ENCODE results near the gene TSC22D1.

Gene TSC22D1

DNA sequence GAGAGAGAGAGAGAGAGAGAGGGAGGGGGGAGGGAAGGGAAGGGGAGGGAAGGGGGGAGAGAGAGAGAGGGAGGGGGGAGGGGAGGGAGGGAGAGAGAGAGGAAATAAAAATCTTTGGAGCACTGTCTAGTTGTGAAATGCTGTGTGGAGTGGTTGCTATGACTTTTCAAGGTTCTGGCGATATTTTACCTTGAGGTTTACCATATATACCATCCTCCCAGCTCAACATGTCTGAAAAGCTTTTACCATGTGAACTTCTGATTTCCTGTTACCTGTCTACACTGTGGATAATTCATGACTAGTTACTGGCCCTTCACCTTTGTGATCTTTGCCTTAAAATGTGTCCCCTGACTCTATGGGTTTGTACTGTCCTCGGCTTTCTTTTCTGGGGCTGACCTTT is 164.3 kb downstream of the TSC22D1 start:
- TF ChIP-seq PKNOX1 (IDR thresholded peaks at IDR 0.05): no peak
- ChIA-PET CTCF (no interaction called here), POLR2A (no interaction called here)
- no peak for DNase-seq (ENCODE audit: extremely low spot score)

- ChIA-PET POLR2A (no interaction called here), CTCF (no interaction called here)
- TF ChIP-seq ARNT (IDR thresholded peaks at IDR 0.05): no peak
- TF ChIP-seq PKNOX1 (IDR thresholded peaks at IDR 0.05): no peak
- no peak for TF ChIP-seq CTBP1 (IDR thresholded peaks at IDR 0.05; ENCODE audit: borderline replicate concordance)
- TF ChIP-seq ZNF384 (IDR thresholded peaks at IDR 0.05): no peak
- TF ChIP-seq LEF1 (IDR thresholded peaks at IDR 0.05; ENCODE audit: borderline replicate concordance): no peak
- TF ChIP-seq TARDBP (IDR thresholded peaks at IDR 0.05): no peak
- no peak for TF ChIP-seq HDGF (IDR thresholded peaks at IDR 0.05; ENCODE audit: borderline replicate concordance)
- TF ChIP-seq FOXA1 (IDR thresholded peaks at IDR 0.05): no peak
- no peak for TF ChIP-seq SUZ12 (IDR thresholded peaks at IDR 0.05)
- TF ChIP-seq FOXK2 (IDR thresholded peaks at IDR 0.05): no peak
- no peak for TF ChIP-seq FOXM1 (IDR thresholded peaks at IDR 0.05; ENCODE audit: borderline replicate concordance)
- no peak for TF ChIP-seq NFRKB (IDR thresholded peaks at IDR 0.05)
- no peak for TF ChIP-seq SP1 (IDR thresholded peaks at IDR 0.05)
- TF ChIP-seq BHLHE40 (IDR thresholded peaks at IDR 0.05; ENCODE audit: borderline replicate concordance): no peak
- no peak for TF ChIP-seq L3MBTL2 (conservative IDR thresholded peaks at IDR 0.05)
- TF ChIP-seq ELF4 (IDR thresholded peaks at IDR 0.05): no peak
- no peak for DNase-seq (ENCODE audit: extremely low spot score)
These were observed 165.7 kb downstream of the TSC22D1 start for GRCh38 chr13:44410328-44410859.

DNA sequence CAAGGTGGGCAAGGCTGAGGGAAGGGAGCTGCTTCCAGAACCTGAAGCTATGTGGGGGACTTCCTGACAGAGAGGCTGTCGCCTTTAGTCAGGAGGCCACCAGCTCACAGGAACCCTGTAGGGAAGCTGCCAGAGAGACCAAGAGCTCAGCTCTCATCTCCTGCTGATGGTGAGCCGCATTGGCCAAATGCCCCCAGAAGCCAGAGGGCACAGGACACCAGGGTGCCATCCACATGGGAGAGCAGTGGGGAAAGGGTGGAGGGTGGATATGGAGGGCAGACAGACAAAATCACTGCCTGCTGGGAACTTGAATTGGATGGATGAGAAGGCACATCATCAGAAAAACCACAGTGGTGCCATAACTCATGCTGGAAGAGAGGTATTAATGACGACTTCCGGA is 166.5 kb downstream of the TSC22D1 start:
- ChIA-PET CTCF (no interaction called here), POLR2A (interaction anchor here (1.3 kb wide), 1 partner anchor 27 kb away, joined by 6 read pairs; no protein-coding TSS in a partner anchor)
- no peak for TF ChIP-seq NFRKB (IDR thresholded peaks at IDR 0.05)
- TF ChIP-seq L3MBTL2 (conservative IDR thresholded peaks at IDR 0.05): no peak
- TF ChIP-seq BHLHE40 (IDR thresholded peaks at IDR 0.05; ENCODE audit: borderline replicate concordance): no peak
- TF ChIP-seq TARDBP (IDR thresholded peaks at IDR 0.05): no peak
- TF ChIP-seq PKNOX1 (IDR thresholded peaks at IDR 0.05): no peak
- no peak for TF ChIP-seq SP1 (IDR thresholded peaks at IDR 0.05)
- TF ChIP-seq CTBP1 (IDR thresholded peaks at IDR 0.05; ENCODE audit: borderline replicate concordance): no peak
- no peak for TF ChIP-seq SUZ12 (IDR thresholded peaks at IDR 0.05)
- no peak for TF ChIP-seq ARNT (IDR thresholded peaks at IDR 0.05)
- TF ChIP-seq ZNF384 (IDR thresholded peaks at IDR 0.05): no peak
- no peak for TF ChIP-seq FOXM1 (IDR thresholded peaks at IDR 0.05; ENCODE audit: borderline replicate concordance)
- no peak for TF ChIP-seq FOXK2 (IDR thresholded peaks at IDR 0.05)
- no peak for TF ChIP-seq ELF4 (IDR thresholded peaks at IDR 0.05)
- TF ChIP-seq LEF1 (IDR thresholded peaks at IDR 0.05; ENCODE audit: borderline replicate concordance): no peak
- TF ChIP-seq FOXA1 (IDR thresholded peaks at IDR 0.05): no peak
- no peak for TF ChIP-seq HDGF (IDR thresholded peaks at IDR 0.05; ENCODE audit: borderline replicate concordance)
- no peak for DNase-seq (ENCODE audit: extremely low spot score)

DNA sequence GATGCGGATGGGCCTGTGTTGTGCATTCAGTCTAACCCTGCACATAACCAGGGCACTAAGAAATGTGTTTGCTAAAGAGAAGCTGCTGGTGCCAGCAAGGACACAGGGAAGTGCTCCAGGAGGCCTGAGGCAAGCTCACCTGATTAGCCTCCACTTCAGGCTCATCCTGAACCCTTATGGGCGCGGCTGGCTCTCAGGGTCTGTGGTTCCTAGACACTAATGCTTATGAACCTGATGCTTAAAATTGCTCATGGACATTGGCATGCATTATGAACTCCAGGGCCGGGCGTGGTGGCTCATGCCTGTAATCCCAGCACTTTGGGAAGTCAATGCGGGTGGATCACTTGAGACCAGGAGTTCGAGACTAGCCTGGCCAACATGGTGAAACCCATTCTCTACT is 168.2 kb downstream of the TSC22D1 start:
- TF ChIP-seq SUZ12 (IDR thresholded peaks at IDR 0.05): no peak
- TF ChIP-seq ARNT (IDR thresholded peaks at IDR 0.05): no peak
- no peak for TF ChIP-seq PKNOX1 (IDR thresholded peaks at IDR 0.05)
- TF ChIP-seq ELF4 (IDR thresholded peaks at IDR 0.05): no peak
- TF ChIP-seq FOXK2 (IDR thresholded peaks at IDR 0.05): no peak
- no peak for TF ChIP-seq HDGF (IDR thresholded peaks at IDR 0.05; ENCODE audit: borderline replicate concordance)
- TF ChIP-seq FOXM1 (IDR thresholded peaks at IDR 0.05; ENCODE audit: borderline replicate concordance): no peak
- POLR2A ChIA-PET: no interaction called here
- CTCF ChIA-PET: no interaction called here
- no peak for DNase-seq (ENCODE audit: extremely low spot score)

DNA sequence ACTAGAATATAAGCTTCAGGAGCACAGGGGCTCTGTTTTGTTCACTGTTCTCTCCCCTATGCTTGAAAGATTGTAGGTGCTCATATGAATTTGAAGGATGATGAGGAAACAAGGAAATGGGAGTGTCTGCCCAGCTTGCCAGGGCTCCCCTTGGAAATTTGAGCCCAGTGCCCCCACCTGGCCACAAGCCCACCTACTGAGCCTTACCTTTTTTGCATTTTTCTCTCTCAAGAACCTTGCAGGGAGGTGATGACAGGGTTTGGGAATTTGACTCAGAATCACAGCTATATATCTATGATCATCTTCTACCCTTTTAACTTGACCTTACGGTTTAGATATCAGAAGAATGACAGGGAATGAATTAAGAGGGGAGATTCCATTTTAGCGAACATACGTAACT is 168.8 kb downstream of the TSC22D1 start:
- CTCF ChIA-PET: no interaction called here
- POLR2A ChIA-PET: no interaction called here
- DNase-seq (ENCODE audit: extremely low spot score): no peak
- TF ChIP-seq ZNF384 (IDR thresholded peaks at IDR 0.05): no peak
- TF ChIP-seq L3MBTL2 (conservative IDR thresholded peaks at IDR 0.05): no peak
- TF ChIP-seq LEF1 (IDR thresholded peaks at IDR 0.05; ENCODE audit: borderline replicate concordance): no peak
- TF ChIP-seq FOXK2 (IDR thresholded peaks at IDR 0.05): no peak
- no peak for TF ChIP-seq ELF4 (IDR thresholded peaks at IDR 0.05)
- no peak for TF ChIP-seq CTBP1 (IDR thresholded peaks at IDR 0.05; ENCODE audit: borderline replicate concordance)
- no peak for TF ChIP-seq FOXA1 (IDR thresholded peaks at IDR 0.05)
- TF ChIP-seq HDGF (IDR thresholded peaks at IDR 0.05; ENCODE audit: borderline replicate concordance): no peak
- no peak for TF ChIP-seq SUZ12 (IDR thresholded peaks at IDR 0.05)
- TF ChIP-seq SP1 (IDR thresholded peaks at IDR 0.05): no peak
- TF ChIP-seq TARDBP (IDR thresholded peaks at IDR 0.05): no peak
- no peak for TF ChIP-seq NFRKB (IDR thresholded peaks at IDR 0.05)
- no peak for TF ChIP-seq ARNT (IDR thresholded peaks at IDR 0.05)
- TF ChIP-seq BHLHE40 (IDR thresholded peaks at IDR 0.05; ENCODE audit: borderline replicate concordance): no peak
- TF ChIP-seq FOXM1 (IDR thresholded peaks at IDR 0.05; ENCODE audit: borderline replicate concordance): no peak
- TF ChIP-seq PKNOX1 (IDR thresholded peaks at IDR 0.05): no peak

Data from HEK293T (cell line).